GM12874 (cell line): ENCODE data around the gene CHST8.

Experiments
- TF ChIP-seq, protein P1 (sequence below): IDR thresholded peaks from 2 replicates; pipeline ENCODE4 v1.5.1; 2011; ENCODE audit warnings: low read depth, mild to moderate bottlenecking, control low read depth, low read length, moderate library complexity; ENCODE audit not compliant: insufficient read depth

Gene CHST8

DNA sequence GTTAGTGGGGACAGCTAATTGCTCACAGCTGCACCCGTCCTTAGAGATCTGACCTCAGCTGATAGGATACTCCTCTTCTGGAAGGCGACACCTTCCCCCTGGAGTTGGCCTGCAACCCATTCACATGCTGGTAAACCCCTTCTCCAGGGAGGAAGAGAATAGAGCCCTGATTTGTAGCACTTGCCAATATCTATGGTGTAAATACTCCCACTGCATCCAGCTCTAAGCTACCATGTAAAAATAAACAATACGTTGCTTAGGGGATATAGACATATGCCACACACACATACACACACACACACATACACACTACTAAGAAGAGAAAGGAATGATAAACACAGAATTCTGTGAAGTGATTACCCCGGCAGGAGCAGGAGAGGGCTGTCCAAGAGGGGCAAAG is 125.5 kb downstream of the CHST8 start:
- TF ChIP-seq, protein P1, sequence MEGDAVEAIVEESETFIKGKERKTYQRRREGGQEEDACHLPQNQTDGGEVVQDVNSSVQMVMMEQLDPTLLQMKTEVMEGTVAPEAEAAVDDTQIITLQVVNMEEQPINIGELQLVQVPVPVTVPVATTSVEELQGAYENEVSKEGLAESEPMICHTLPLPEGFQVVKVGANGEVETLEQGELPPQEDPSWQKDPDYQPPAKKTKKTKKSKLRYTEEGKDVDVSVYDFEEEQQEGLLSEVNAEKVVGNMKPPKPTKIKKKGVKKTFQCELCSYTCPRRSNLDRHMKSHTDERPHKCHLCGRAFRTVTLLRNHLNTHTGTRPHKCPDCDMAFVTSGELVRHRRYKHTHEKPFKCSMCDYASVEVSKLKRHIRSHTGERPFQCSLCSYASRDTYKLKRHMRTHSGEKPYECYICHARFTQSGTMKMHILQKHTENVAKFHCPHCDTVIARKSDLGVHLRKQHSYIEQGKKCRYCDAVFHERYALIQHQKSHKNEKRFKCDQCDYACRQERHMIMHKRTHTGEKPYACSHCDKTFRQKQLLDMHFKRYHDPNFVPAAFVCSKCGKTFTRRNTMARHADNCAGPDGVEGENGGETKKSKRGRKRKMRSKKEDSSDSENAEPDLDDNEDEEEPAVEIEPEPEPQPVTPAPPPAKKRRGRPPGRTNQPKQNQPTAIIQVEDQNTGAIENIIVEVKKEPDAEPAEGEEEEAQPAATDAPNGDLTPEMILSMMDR: no peak

DNA sequence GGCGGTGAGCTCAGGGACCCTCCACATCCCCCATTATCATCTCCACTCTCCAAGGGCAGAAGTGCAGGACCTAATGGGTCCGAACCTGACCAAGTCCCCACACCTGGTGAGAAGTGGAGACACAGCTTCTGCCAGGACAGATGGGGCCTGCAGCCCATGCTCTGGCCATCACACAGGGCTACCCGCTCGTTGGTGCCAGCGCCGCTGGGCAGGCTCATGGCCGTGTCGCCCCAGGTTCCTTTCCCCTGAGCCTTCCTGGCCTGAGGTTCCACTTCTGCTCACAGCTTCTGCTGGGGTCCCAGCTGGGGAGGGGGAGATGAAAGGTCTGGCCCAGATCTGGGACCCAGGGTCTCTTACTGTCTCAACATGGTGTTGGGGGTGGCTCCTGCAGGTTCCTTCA is 126.5 kb downstream of the CHST8 start:
- TF ChIP-seq, protein P1: no peak

DNA sequence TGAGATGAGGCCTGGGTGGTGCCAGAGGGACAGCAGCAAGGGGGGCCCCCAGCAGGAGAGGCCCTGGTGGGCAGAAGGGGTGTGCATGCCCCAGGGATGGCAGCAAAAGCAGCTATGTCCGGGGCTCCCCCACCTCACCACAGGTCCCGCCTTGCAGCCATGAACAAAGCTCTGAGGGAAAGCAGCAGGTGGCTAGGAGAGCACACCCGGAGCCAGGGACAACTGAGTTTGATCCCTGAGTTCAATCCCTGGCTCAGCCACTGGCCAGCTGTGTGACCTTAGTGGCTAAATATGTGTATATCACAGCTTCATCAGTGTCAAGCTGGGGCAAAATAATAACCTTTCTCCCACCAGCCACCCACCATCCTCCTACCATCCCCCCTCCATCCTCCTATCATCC is 127.3 kb downstream of the CHST8 start:
- TF ChIP-seq, protein P1: no peak

DNA sequence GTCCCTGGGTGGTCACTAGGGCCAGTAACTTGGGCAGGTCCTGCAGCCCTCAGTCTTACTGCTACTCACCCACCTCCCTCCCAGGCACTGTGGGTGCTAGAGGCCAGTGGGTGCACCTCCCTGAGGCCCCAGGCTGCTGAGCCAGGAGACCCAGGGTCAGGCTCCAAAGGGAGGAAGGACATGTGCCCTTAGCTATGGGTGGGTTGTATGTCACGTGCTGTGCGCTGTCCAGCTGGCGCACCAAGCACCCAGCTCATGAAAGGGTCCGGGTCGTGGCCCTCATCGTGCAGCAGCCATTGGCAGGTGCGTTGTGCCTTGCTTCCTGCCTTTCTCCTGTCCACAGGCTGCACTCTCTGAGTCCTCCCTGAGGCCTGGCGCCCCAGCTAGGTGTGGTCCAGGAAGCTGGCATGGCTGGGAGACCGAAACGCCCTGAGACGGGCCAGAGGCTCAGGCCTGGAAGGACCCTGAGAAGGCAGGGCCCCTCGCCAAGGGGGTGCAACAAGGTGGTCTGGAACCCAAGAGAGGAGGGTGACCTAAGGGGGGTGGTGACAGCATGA is 127.9 kb downstream of the CHST8 start:
- TF ChIP-seq, protein P1: no peak

DNA sequence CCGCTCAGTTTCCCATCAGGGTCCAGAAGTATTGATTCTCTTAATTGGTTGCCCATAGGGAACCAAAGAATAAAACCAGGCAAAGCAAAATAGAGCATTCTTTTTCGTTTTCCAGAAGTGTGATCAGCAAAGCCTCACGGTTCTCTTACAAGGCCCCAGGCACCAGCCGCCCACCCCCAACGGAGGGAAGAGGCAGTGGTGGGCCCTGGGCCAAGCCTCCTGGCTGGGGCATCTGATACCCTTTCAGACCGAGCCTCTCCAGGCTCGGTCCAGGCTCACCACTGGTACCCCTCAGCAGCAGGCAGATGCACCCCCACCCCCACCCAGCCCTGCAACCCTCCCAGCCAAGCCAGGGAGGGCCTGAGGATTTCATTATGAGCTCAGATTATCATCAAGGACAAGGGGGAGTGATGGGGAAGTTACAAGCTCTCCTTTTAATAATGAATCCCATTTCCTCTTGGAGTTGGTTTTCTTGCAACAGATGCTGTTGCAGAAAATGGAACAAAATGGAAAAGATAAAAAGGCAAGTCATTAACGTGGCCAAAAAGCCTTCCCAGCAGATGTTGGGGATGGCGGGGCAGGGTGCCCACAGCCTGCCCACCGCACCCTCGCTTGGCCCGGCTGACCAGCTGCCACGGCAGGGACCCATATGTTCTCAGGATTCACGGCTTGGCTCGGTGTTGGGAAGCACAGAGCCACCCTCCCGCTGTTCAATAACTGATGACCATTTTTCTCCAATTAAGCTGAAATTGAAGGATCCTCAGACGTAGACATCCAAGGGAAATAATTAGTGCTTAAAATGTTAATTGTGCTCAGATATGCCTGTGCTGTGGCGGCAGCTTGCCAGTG is 129.1 kb downstream of the CHST8 start:
- TF ChIP-seq, protein P1: no peak

DNA sequence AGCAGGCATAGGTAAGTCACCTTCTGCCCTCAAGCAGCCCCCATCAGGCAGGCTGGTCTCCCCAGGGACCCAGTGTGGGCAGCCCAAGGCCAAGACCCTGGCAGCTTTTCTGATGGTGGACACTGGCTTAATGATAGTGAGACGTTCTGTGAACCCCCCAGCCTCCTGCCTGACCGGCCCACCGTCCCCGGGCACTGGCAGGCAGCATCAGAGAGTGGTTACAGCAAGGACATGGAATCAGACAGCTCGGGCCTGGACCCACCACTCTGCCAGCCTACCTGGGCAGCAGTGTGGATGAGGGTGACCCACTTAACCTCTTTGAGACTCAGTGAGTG is 129.7 kb downstream of the CHST8 start:
- TF ChIP-seq, protein P1: no peak

DNA sequence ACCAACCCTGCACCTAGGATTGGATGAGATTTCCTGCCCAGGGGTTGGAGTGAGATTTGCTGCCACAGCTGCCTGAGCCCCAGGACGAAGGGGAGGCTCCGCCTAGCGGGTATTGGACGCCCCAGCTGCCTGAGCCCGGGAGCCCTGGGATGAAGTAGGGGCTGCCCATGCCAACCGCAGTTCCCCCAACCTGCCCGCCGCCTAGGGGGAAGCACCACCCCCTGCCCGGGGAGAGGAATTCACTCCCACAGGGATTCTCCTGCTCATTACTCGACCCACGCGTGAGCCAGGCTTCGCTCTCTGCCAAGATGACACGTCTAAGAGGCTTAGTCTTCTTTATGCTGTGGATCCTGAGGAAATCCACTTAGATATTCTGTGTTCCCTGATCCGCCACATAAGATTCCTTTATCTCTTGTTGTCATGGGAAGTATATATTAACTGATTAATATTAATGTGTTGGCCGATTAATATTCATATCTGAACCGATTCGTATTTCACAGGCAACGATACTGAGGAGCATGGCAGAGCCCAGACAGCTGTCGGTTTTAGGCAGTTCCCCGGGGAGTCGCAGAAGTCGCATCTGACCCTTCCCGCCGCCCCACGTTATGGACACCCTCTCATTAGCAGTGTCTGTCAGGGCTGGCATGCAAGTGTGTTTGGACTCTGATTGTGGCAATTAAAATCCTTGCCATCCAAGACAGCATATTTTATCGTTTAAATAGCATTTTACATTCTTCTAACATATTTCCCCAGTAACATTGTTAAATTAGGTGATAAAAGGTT is 130.5 kb downstream of the CHST8 start:
- TF ChIP-seq, protein P1: no peak
